K562 (cell line): Measurements from ENCODE around the gene FA2H. TPM values are rescaled to one million over a fixed set of nuclear protein-coding genes. Genes with fewer than 3 reads are reported as not detected.
A peak's percentile ranks its signal among the peaks of the same experiment; 100 is the strongest.

Experiments
- ASH1L ChIP-seq: fragments of 450-650 bp; IDR thresholded peaks from 2 replicates; pipeline ENCODE4 v1.6.1; 2018; ENCODE audit warnings: borderline replicate concordance, mild to moderate bottlenecking, low read depth; ENCODE audit not compliant: partially characterized antibody
- BRF1 ChIP-seq: IDR thresholded peaks from 3 replicates; pipeline ENCODE4 v1.6.1; 2011; ENCODE audit warnings: borderline replicate concordance, mild to moderate bottlenecking; ENCODE audit not compliant: insufficient read length; ENCODE audit errors: extremely low read depth
- CCAR2 ChIP-seq: fragments of 200-400 bp; formaldehyde crosslinking; IDR thresholded peaks from 2 replicates; pipeline ENCODE4 v1.6.1; 2017; ENCODE audit warnings: mild to moderate bottlenecking, low read depth, low read length
- HMG20A ChIP-seq: fragments of 450-650 bp; formaldehyde crosslinking; conservative IDR thresholded peaks from 2 replicates; pipeline ENCODE4 v1.4.0; 2020; ENCODE audit warnings: mild to moderate bottlenecking, mixed read lengths
- HMGN3 ChIP-seq: IDR thresholded peaks from 2 replicates; pipeline ENCODE4 v1.6.1; 2011; ENCODE audit warnings: borderline replicate concordance, low read depth, mild to moderate bottlenecking, mixed read lengths, low read length; ENCODE audit not compliant: insufficient read length; ENCODE audit errors: extremely low read depth
- KAT8 ChIP-seq: fragments of 450-650 bp; IDR thresholded peaks from 2 replicates; pipeline ENCODE4 v1.6.1; 2016; ENCODE audit warnings: low read depth, mild to moderate bottlenecking
- POLR3G ChIP-seq: IDR thresholded peaks from 2 replicates; pipeline ENCODE4 v1.6.1; 2011; ENCODE audit not compliant: insufficient read length, insufficient replicate concordance; ENCODE audit errors: extremely low read depth
- RNF2 ChIP-seq: sonication (generic); IDR thresholded peaks from 2 replicates; pipeline ENCODE4 v1.6.1; 2016
- SIN3A ChIP-seq, 2 experiments: fragments of 150-350 bp in 1 of 2; IDR thresholded peaks; 2 replicates each; pipeline ENCODE4 v1.6.1; 2011 to 2016; ENCODE audit warnings: borderline replicate concordance in 2 of 2, low read depth in 2 of 2, low read length in 2 of 2, mild to moderate bottlenecking in 2 of 2, moderate library complexity in 2 of 2; ENCODE audit not compliant: control insufficient read depth in 1 of 2
- SMARCB1 ChIP-seq: IDR thresholded peaks from 2 replicates; pipeline ENCODE4 v1.6.1; 2011; ENCODE audit warnings: improper control_type of control experiment, low read depth; ENCODE audit not compliant: insufficient read length
- SRF ChIP-seq, 2 experiments: fragments of 250-450, 450-650 bp in 1 of 2; sonication (Bioruptor Pico) in 1 of 2; sonication (generic) in 1 of 2; formaldehyde crosslinking; IDR thresholded peaks; 2 replicates each; pipeline versions ENCODE4 v1.5.0 to v1.5.1; 2020 to 2022; ENCODE audit warnings: mild to moderate bottlenecking in 1 of 2, missing genetic modification reagents in 1 of 2
- ZNF407 ChIP-seq: fragments of 450-650 bp; IDR thresholded peaks from 2 replicates; pipeline ENCODE4 v1.6.1; 2016; ENCODE audit warnings: low read depth
- ZNF589 ChIP-seq: fragments of 200-800 bp; sonication (Bioruptor generic); IDR thresholded peaks from 2 replicates; pipeline ENCODE4 v1.6.1; 2016; ENCODE audit warnings: low read depth, missing genetic modification characterization, missing compliant biosample characterization
- polyA plus RNA-seq, 8 experiments: library from polyadenylated mRNA; depleted of rRNA in 4 of 8; stranded (reverse) in 5 of 8; unstranded in 3 of 8; fragments of >200 nt; fragmentation: Nextera tagmentation in 2 of 8; fragmentation: Illumina TruSeq in 1 of 8; extraction: Ambion mirVana in 2 of 8; extraction: Trizol in 1 of 8; gene quantifications; 2 replicates each; pipeline versions ENCODE4 v1.2.1 to v1.2.3, GENCODE V29; 2011 to 2014; ENCODE audit warnings: inconsistent platforms in 1 of 8, missing spikeins in 1 of 8
- total RNA-seq, 7 experiments: library from RNA; depleted of rRNA in 6 of 7; stranded (reverse); fragments of >200 nt in 6 of 7; fragmentation: Illumina TruSeq in 2 of 7; extraction: Trizol in 2 of 7; gene quantifications; 2 replicates each; pipeline versions ENCODE4 v1.2.1 to v1.2.3, GENCODE V29; 2011 to 2021; ENCODE audit warnings: low replicate concordance in 1 of 7
- TF ChIP-seq, protein P1 (sequence below), 2 experiments: IDR thresholded peaks in 1 of 2; conservative IDR thresholded peaks in 1 of 2; 2 replicates each; pipeline ENCODE4 v1.6.1; 2016; ENCODE audit warnings: low read depth in 2 of 2, mild to moderate bottlenecking in 1 of 2, missing compliant biosample characterization in 1 of 2, missing genetic modification characterization in 1 of 2, moderate library complexity in 1 of 2

FA2H gene
- total and polyA plus RNA-seq, 9 of the 15 experiments (the other 6 are each of a cell fraction or from before 2014, with no cell fraction given), result not detected

DNA sequence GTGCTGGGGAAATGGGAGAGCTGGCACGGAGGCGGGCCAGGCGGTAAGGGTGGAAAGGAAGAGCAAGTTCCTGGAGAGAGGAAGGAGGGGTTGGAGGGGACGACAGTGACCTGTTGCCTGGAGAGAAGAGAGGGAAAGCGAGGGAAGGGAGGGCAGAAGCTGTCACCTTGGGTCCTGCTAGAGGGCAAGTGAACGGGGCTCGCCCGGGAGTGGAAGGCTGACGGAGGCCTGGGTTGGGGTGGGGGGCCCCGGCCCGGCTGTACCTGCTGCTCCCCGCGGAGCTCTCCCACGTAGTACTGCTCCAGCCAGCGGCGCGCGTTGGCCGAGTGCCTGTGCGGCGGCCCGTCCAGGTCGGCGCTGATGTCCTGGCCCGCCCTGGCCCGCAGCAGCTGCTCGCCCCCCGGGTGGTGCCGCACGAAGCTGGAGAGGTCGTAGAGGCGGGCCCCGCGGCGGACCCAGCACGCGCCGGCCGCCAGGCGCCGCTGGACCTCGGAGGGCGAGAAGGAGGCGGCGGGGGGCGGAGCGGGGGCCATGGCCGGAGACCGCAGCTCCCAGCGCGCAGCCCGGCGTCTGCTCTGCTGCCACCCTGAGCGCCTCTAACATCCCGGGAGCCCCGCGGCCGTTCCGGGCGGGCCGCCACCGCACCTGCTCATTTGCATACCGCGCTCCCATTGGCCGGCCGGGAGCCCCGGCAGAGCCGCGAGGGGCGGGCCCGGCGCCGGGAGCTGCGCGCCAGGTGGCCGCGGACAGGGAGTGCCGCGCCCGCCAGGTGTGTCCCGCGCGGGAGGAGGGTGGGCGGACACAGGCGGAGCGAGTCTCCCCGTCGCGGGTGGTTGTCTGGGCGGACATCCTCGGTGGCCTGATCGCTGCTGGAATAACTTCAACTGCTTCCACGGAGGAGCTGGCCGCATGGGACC is at the start of gene FA2H (continued):
- TF ChIP-seq ZNF407, result no peak
- TF ChIP-seq SMARCB1, result no peak
- no peak for TF ChIP-seq ZNF589 (CRISPR knock-in tag)
- TF ChIP-seq KAT8, result no peak
- peak in 1 of 2 experiments; percentile 72; a peak in 1 of 4 replicates for TF ChIP-seq SRF (CRISPR knock-in tag; IDR thresholded peaks at IDR 0.05)
- no peak for TF ChIP-seq BRF1
- no peak for TF ChIP-seq ASH1L
- TF ChIP-seq, protein P1, sequence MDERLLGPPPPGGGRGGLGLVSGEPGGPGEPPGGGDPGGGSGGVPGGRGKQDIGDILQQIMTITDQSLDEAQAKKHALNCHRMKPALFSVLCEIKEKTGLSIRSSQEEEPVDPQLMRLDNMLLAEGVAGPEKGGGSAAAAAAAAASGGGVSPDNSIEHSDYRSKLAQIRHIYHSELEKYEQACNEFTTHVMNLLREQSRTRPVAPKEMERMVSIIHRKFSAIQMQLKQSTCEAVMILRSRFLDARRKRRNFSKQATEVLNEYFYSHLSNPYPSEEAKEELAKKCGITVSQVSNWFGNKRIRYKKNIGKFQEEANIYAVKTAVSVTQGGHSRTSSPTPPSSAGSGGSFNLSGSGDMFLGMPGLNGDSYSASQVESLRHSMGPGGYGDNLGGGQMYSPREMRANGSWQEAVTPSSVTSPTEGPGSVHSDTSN (CRISPR knock-in tag; IDR thresholded peaks at IDR 0.05; ENCODE audit: low read depth), result no peak
- TF ChIP-seq, protein P1 (tag; conservative IDR thresholded peaks at IDR 0.05; ENCODE audit: low read depth), result no peak
- TF ChIP-seq HMG20A, result no peak
- no peak for TF ChIP-seq CCAR2
- no peak for TF ChIP-seq POLR3G
- no peak for TF ChIP-seq SIN3A (IDR thresholded peaks at IDR 0.05; ENCODE audit: borderline replicate concordance in 2 of 2, control insufficient read depth in 1 of 2, low read depth in 2 of 2, low read length in 2 of 2)
- TF ChIP-seq HMGN3, result peak; percentile 51
- no peak for TF ChIP-seq RNF2
